BE2C (cell line): ENCODE measurements around the gene KCNQ5.

Experiments
- DNase-seq: peaks from one replicate; pipeline ENCODE4 v3.0.0-alpha.2; 2020
- H3K27me3 ChIP-seq: fragments of 250-450 bp; sonication (Bioruptor Pico); 2 replicates; pipeline ENCODE4 v1.5.1; 2020; ENCODE audit warnings: mild to moderate bottlenecking
- H3K36me3 ChIP-seq: fragments of 250-450 bp; sonication (Bioruptor Pico); 2 replicates; pipeline ENCODE4 v1.5.1; 2020; ENCODE audit warnings: mild to moderate bottlenecking
- H3K4me1 ChIP-seq: fragments of 250-450 bp; sonication (Bioruptor Pico); 2 replicates; pipeline ENCODE4 v1.5.1; 2020
- H3K4me3 ChIP-seq: 2 replicates; pipeline ENCODE4 v1.5.1; 2011; ENCODE audit warnings: low read depth, low read length
- H3K9me3 ChIP-seq: fragments of 250-450 bp; sonication (Bioruptor Pico); 2 replicates; pipeline ENCODE4 v1.5.1; 2020
- CTCF ChIP-seq: IDR thresholded peaks from 2 replicates; pipeline ENCODE4 v1.5.1; 2012; ENCODE audit warnings: mild to moderate bottlenecking, low read depth, low read length

Gene KCNQ5

GRCh38 chr6:72776456-72776855 lies 154.6 kb downstream of the KCNQ5 start:
- no peak for TF ChIP-seq CTCF
- Histone ChIP-seq H3K9me3 (peaks cover 3% of the 10 kb centered on the region; the same call in 1 of the 2 replicates), H3K4me1 (peaks cover 5% of the 10 kb centered on the region), H3K27me3 (no peaks in the 10 kb centered on the region), H3K36me3 (no peaks in the 10 kb centered on the region), H3K4me3 (no peak overlapping the region)
- no peak for DNase-seq

- no peak for TF ChIP-seq CTCF
- Histone ChIP-seq H3K4me1 (peaks cover 16% of the 10 kb centered on the region), H3K27me3 (no peaks in the 10 kb centered on the region), H3K36me3 (no peaks in the 10 kb centered on the region), H3K9me3 (no peaks in the 10 kb centered on the region), H3K4me3 (no peak overlapping the region)
- no peak for DNase-seq
Measured at GRCh38 chr6:72781624-72782023, 159.8 kb downstream of the KCNQ5 start.

- Histone ChIP-seq H3K9me3 (no peaks in the 10 kb centered on the region), H3K4me3 (no peak overlapping the region), H3K27me3 (no peaks in the 10 kb centered on the region), H3K36me3 (no peaks in the 10 kb centered on the region), H3K4me1 (peaks cover 21% of the 10 kb centered on the region)
- no peak for DNase-seq
- no peak for TF ChIP-seq CTCF
Measured at GRCh38 chr6:72783035-72783434, 161.2 kb downstream of the KCNQ5 start.

- no peaks in the 10 kb centered on the region for H3K9me3 ChIP-seq
- H3K27me3 ChIP-seq, result no peaks in the 10 kb centered on the region
- TF ChIP-seq CTCF, result no peak
- no peak for DNase-seq
- H3K4me3 ChIP-seq, result no peak overlapping the region
- H3K36me3 ChIP-seq, result no peaks in the 10 kb centered on the region
- peaks cover 23% of the 10 kb centered on the region for H3K4me1 ChIP-seq
Measured at GRCh38 chr6:72783666-72784065, 161.8 kb downstream of the KCNQ5 start.

- H3K4me3 ChIP-seq, result no peak overlapping the region
- H3K27me3 ChIP-seq, result no peaks in the 10 kb centered on the region
- H3K36me3 ChIP-seq, result no peaks in the 10 kb centered on the region
- DNase-seq, result no peak
- TF ChIP-seq CTCF, result no peak
- peaks cover 23% of the 10 kb centered on the region for H3K4me1 ChIP-seq
- H3K9me3 ChIP-seq, result no peaks in the 10 kb centered on the region
Measured at GRCh38 chr6:72784071-72784470, 162.2 kb downstream of the KCNQ5 start.

GRCh38 chr6:72784581-72784980 lies 162.7 kb downstream of the KCNQ5 start:
- TF ChIP-seq CTCF, result no peak
- Histone ChIP-seq H3K9me3 (no peaks in the 10 kb centered on the region), H3K36me3 (no peaks in the 10 kb centered on the region), H3K27me3 (no peaks in the 10 kb centered on the region), H3K4me3 (no peak overlapping the region), H3K4me1 (peaks cover 23% of the 10 kb centered on the region)
- no peak for DNase-seq
